Left cardiac atrium (tissue), 4 donors: ENCODE measurements around the gene PTPN4. TPM values are rescaled to one million over a fixed set of nuclear protein-coding genes. Genes with fewer than 3 reads are reported as not detected.

Experiments used
- ATAC-seq, 2 donors: fragments of 200-7000 bp; cut with Tn5 transposase; one replicate each; pipeline ENCODE4 v1.9.1; 2020; ENCODE audit warnings: mild to moderate bottlenecking in 2 of 2, moderate library complexity in 2 of 2
- DNase-seq: peaks from one replicate; pipeline ENCODE4 v3.0.0-alpha.2; 2020
- intact Hi-C, 2 donors: fragments of 100-400 bp; cut with DNase I; formaldehyde crosslinking; loops; one replicate each; pipeline versions ENCODE4 v1.14.1 to v1.15.1; 2022 to 2023
- total RNA-seq, 2 donors: library from RNA; stranded (reverse); fragmentation: NEBNext Ultra II Directional; extraction: Animal tissue kit (Norgen Biotek cat#: 25700); gene quantifications; one replicate each; pipeline ENCODE4 v1.2.1, GENCODE V29; 2021
- donor health status: DM: no; HTN: yes; CAD: no.
- donor health status: DM: no; HTN: yes; CAD: no; lungs with severe emphysema.
- donor health status: DM: yes; HTN: yes; CAD: no.
- donor health status: Dilated cardiomyopathy.

Gene PTPN4
- total RNA-seq, 2 donors from 2014 or later = 33.0 TPM

GRCh38 chr2:119755906-119756305 is 3.8 kb upstream of the PTPN4 start:
- intact Hi-C loops = loop anchor here in 1 of 2 donors (5.0 kb wide), 1 partner anchor 66 kb away; no protein-coding TSS in a partner anchor
- ATAC-seq = no peak

GRCh38 chr2:119756837-119757236 is 2.9 kb upstream of the PTPN4 start:
- peak; percentile 86 for DNase-seq
- ATAC-seq = peak in 1 of 2 donors; percentile 43
- intact Hi-C loops = loop anchor here in 1 of 2 donors (5.0 kb wide), 1 partner anchor 65 kb away; no protein-coding TSS in a partner anchor

More at GRCh38 chr2:119755906-119756305, 3.8 kb upstream of the PTPN4 start:
- no peak for DNase-seq

- no peak for ATAC-seq
- no peak for DNase-seq
- intact Hi-C loops = loop anchor here in 1 of 2 donors (5.0 kb wide), 1 partner anchor 63 kb away; no protein-coding TSS in a partner anchor
Observed at GRCh38 chr2:119758881-119759450, 756 bp upstream of the PTPN4 start.

- intact Hi-C loops = no loop called here
- ATAC-seq (no peak), DNase-seq (no peak)
Observed at GRCh38 chr2:119760237-119760955, 674 bp downstream of the PTPN4 start.

- DNase-seq = no peak
- ATAC-seq = no peak
- intact Hi-C loops = no loop called here
Observed at GRCh38 chr2:119760956-119761275, 1.2 kb downstream of the PTPN4 start.

- intact Hi-C loops = no loop called here
- DNase-seq = no peak
- ATAC-seq = no peak
Observed at GRCh38 chr2:119764832-119765231, 5.1 kb downstream of the PTPN4 start.

GRCh38 chr2:119765433-119766002 is 5.8 kb downstream of the PTPN4 start:
- intact Hi-C loops = no loop called here
- no peak for DNase-seq
- ATAC-seq = no peak

- ATAC-seq (no peak), DNase-seq (no peak)
- intact Hi-C loops = no loop called here
Observed at GRCh38 chr2:119766944-119767343, 7.2 kb downstream of the PTPN4 start.

- intact Hi-C loops = no loop called here
- ATAC-seq = no peak
Observed at GRCh38 chr2:119768742-119769141, 9.0 kb downstream of the PTPN4 start.

GRCh38 chr2:119769645-119770044 is 9.9 kb downstream of the PTPN4 start:
- ATAC-seq = no peak
- intact Hi-C loops = no loop called here
- DNase-seq = no peak

More at GRCh38 chr2:119768742-119769141, 9.0 kb downstream of the PTPN4 start:
- no peak for DNase-seq

GRCh38 chr2:119771331-119771730 is 11.6 kb downstream of the PTPN4 start:
- DNase-seq = no peak
- intact Hi-C loops = no loop called here
- ATAC-seq = peak in 1 of 2 donors; percentile 55

- intact Hi-C loops = no loop called here
- ATAC-seq (no peak), DNase-seq (no peak)
Observed at GRCh38 chr2:119772128-119772527, 12.4 kb downstream of the PTPN4 start.

GRCh38 chr2:119772767-119773166 is 13.0 kb downstream of the PTPN4 start:
- ATAC-seq = no peak
- no peak for DNase-seq
- intact Hi-C loops = no loop called here

GRCh38 chr2:119774026-119774425 is 14.3 kb downstream of the PTPN4 start:
- intact Hi-C loops = no loop called here
- DNase-seq = no peak

GRCh38 chr2:119775102-119775501 is 15.4 kb downstream of the PTPN4 start:
- intact Hi-C loops = no loop called here
- ATAC-seq (no peak), DNase-seq (no peak)

More at GRCh38 chr2:119774026-119774425, 14.3 kb downstream of the PTPN4 start:
- no peak for ATAC-seq

- ATAC-seq = no peak
- intact Hi-C loops = no loop called here
- no peak for DNase-seq
Observed at GRCh38 chr2:119782308-119783027, 22.7 kb downstream of the PTPN4 start.

- DNase-seq = no peak
- intact Hi-C loops = no loop called here
- no peak for ATAC-seq
Observed at GRCh38 chr2:119784876-119785275, 25.2 kb downstream of the PTPN4 start.

- peak in 1 of 2 donors; percentile 38 for ATAC-seq
- DNase-seq = no peak
- intact Hi-C loops = no loop called here
Observed at GRCh38 chr2:119786295-119786694, 26.6 kb downstream of the PTPN4 start.

GRCh38 chr2:119788752-119789151 is 29.0 kb downstream of the PTPN4 start:
- ATAC-seq = no peak
- intact Hi-C loops = no loop called here
- no peak for DNase-seq

- no peak for ATAC-seq
- intact Hi-C loops = no loop called here
- no peak for DNase-seq
Observed at GRCh38 chr2:119790466-119790865, 30.7 kb downstream of the PTPN4 start.
